A549 (cell line): ENCODE results near the gene LMBR1L. TPM values are rescaled to one million over a fixed set of nuclear protein-coding genes. Genes with fewer than 3 reads are reported as not detected.

Experiments used
- ATAC-seq, 2 experiments: fragments of 200-7000 bp in 1 of 2; fragments of >200 bp in 1 of 2; cut with Nextera tagmentation in 1 of 2; cut with Tn5 transposase in 1 of 2; 3 replicates each; pipeline versions ENCODE4 v1.8.0 to v1.9.1; 2018 to 2020; ENCODE audit warnings: mild to moderate bottlenecking in 1 of 2, moderate library complexity in 1 of 2
- CTCF ChIA-PET: fragments of 300-600 bp; sonication (Branson Sonifier 250); formaldehyde crosslinking; extraction: SDS; loops from one replicate; lab custom pipeline; 2021; ENCODE audit warnings: antibody characterized with exemption, inconsistent platforms; lab: Yijun Ruan, JAX
- POLR2A ChIA-PET: fragments of 350-600 bp; formaldehyde crosslinking; extraction: SDS; loops from one replicate; lab custom pipeline; 2021; ENCODE audit warnings: antibody characterized with exemption, inconsistent platforms; lab: Yijun Ruan, JAX
- DNase-seq, 2 experiments: peaks; one replicate each; pipeline versions ENCODE4 v3.0.0 to v3.0.0-alpha.2; 2011 to 2016; ENCODE audit warnings: low read depth in 1 of 2, low spot score in 1 of 2
- FAIRE-seq: peaks from 2 replicates; lab custom pipeline; 2011; peaks lifted over from hg19 to GRCh38; lab: Jason Lieb, UNC
- H3K27ac ChIP-seq, 2 experiments: fragments of >200 bp; sonication (Bioruptor Twin); formaldehyde crosslinking; 3 replicates each; pipeline ENCODE4 v1.5.1; 2016 to 2017
- H3K4me1 ChIP-seq: fragments of >200 bp; sonication (Bioruptor Twin); formaldehyde crosslinking; 3 replicates; pipeline ENCODE4 v1.6.1; 2016
- H3K4me2 ChIP-seq: fragments of >200 bp; sonication (Bioruptor Twin); formaldehyde crosslinking; 3 replicates; pipeline ENCODE4 v1.6.1; 2016
- H3K4me3 ChIP-seq: fragments of >200 bp; sonication (Bioruptor Twin); formaldehyde crosslinking; 3 replicates; pipeline ENCODE4 v1.5.1; 2016
- H3K9me3 ChIP-seq: fragments of >200 bp; sonication (Bioruptor Twin); formaldehyde crosslinking; 3 replicates; pipeline ENCODE4 v1.6.1; 2016
- ATOH8 ChIP-seq: fragments of 250-450 bp; sonication (Bioruptor Pico); IDR thresholded peaks from 2 replicates; pipeline ENCODE4 v1.5.0; 2020; ENCODE audit warnings: low read depth, mild to moderate bottlenecking, moderate library complexity
- BHLHE40 ChIP-seq: IDR thresholded peaks from 2 replicates; pipeline ENCODE4 v1.6.1; 2012; ENCODE audit warnings: low read depth, low read length, inconsistent platforms
- E2F6 ChIP-seq: IDR thresholded peaks from 2 replicates; pipeline ENCODE4 v1.6.1; 2012; ENCODE audit warnings: low read depth, borderline replicate concordance
- EHF ChIP-seq: fragments of 250-450 bp; sonication (Bioruptor Pico); IDR thresholded peaks from 2 replicates; pipeline ENCODE4 v1.5.0; 2020; ENCODE audit warnings: mild to moderate bottlenecking
- HES2 ChIP-seq: fragments of >200 bp; sonication (Bioruptor Twin); formaldehyde crosslinking; IDR thresholded peaks from 2 replicates; pipeline ENCODE4 v1.6.1; 2016
- JUN ChIP-seq, 2 experiments: fragments of >200 bp; sonication (Bioruptor Twin); formaldehyde crosslinking; IDR thresholded peaks; 2 replicates in 1 of 2; 3 replicates in 1 of 2; pipeline ENCODE4 v1.6.1; 2016 to 2017
- KDM5A ChIP-seq: fragments of 200-600 bp; sonication (generic); IDR thresholded peaks from 2 replicates; pipeline ENCODE4 v1.6.1; 2016; ENCODE audit warnings: antibody characterized with exemption, mild to moderate bottlenecking
- MAX ChIP-seq: IDR thresholded peaks from 2 replicates; pipeline ENCODE4 v1.6.1; 2012
- MYC ChIP-seq: IDR thresholded peaks from 2 replicates; pipeline ENCODE4 v1.6.1; 2012; ENCODE audit warnings: mild to moderate bottlenecking, inconsistent platforms, low read length, improper control_type of control experiment, borderline replicate concordance
- NPAS2 ChIP-seq: fragments of 250-450 bp; sonication (Bioruptor Pico); IDR thresholded peaks from 2 replicates; pipeline ENCODE4 v1.8.0; 2022; ENCODE audit warnings: mild to moderate bottlenecking, moderate library complexity, borderline replicate concordance
- PBX3 ChIP-seq: IDR thresholded peaks from 2 replicates; pipeline ENCODE4 v1.6.1; 2012
- PHF8 ChIP-seq: fragments of 200-600 bp; sonication (generic); IDR thresholded peaks from 2 replicates; pipeline ENCODE4 v1.6.1; 2016; ENCODE audit warnings: low read depth, mild to moderate bottlenecking, antibody characterized with exemption, moderate library complexity, borderline replicate concordance
- RCOR1 ChIP-seq: fragments of 150-350 bp; IDR thresholded peaks from 2 replicates; pipeline ENCODE4 v1.6.1; 2014; ENCODE audit warnings: antibody characterized with exemption, low read length, low read depth
- REST ChIP-seq: fragments of 200-600 bp; sonication (generic); IDR thresholded peaks from 2 replicates; pipeline ENCODE4 v1.6.1; 2016; ENCODE audit warnings: antibody characterized with exemption, mild to moderate bottlenecking, moderate library complexity
- RFX5 ChIP-seq: fragments of 450-650 bp; IDR thresholded peaks from 2 replicates; pipeline ENCODE4 v1.7.1; 2014; ENCODE audit warnings: antibody characterized with exemption, mild to moderate bottlenecking, moderate library complexity
- TP53 ChIP-seq: fragments of 250-450 bp; sonication (Bioruptor Pico); IDR thresholded peaks from 2 replicates; pipeline ENCODE4 v1.5.0; 2021; ENCODE audit warnings: mild to moderate bottlenecking, moderate library complexity
- USF2 ChIP-seq: fragments of 450-650 bp; IDR thresholded peaks from 2 replicates; pipeline ENCODE4 v1.6.1; 2014; ENCODE audit warnings: antibody characterized with exemption
- ZFP36 ChIP-seq: fragments of 450-650 bp; IDR thresholded peaks from 2 replicates; pipeline ENCODE4 v1.6.1; 2014; ENCODE audit warnings: borderline replicate concordance; ENCODE audit not compliant: partially characterized antibody
- WGBS: methylation state at CpG from one replicate; pipeline ENCODE4 v1.1.6; 2017; ENCODE audit errors: missing lambda C conversion rate; 5-methylcytosine and 5-hydroxymethylcytosine counted together
- polyA plus RNA-seq, 4 experiments: library from polyadenylated mRNA; depleted of rRNA in 3 of 4; stranded (reverse); fragments of >200 nt; fragmentation: RNase III in 1 of 4; extraction: RNeasy Plus Mini Kit Qiagen cat#74134 plus additional on column Dnase treatment in 1 of 4; gene quantifications; 2 replicates in 3 of 4; 3 replicates in 1 of 4; pipeline ENCODE4 v1.2.3, GENCODE V29; 2011 to 2017

The LMBR1L gene
- polyA plus RNA-seq, 2 of the 4 experiments (the other 2 are of a cell fraction): 16.7 to 25.1 TPM

- FAIRE-seq: no peak
- peak; percentile 97 to 98 for DNase-seq
- 2% methylated on average over 56 of the region's 60 CpGs for WGBS
- H3K4me3 ChIP-seq: peak within 1 kb of the TSS; percentile 55
- H3K27ac ChIP-seq: peak within 1 kb of the TSS; percentile 62 to 85
- ATAC-seq: peak; percentile 97 to 99
- H3K9me3 ChIP-seq: no peaks in the 10 kb centered on the region
- CTCF ChIA-PET: interaction anchor here (0.5 to 12.6 kb wide), 14 partner anchors 9 to 61 kb away, joined by 3 to 172 read pairs (median 4); partner anchors contain the start of genes DHH and KMT2D
- peak within 1 kb of the TSS; percentile 85 for H3K4me2 ChIP-seq
- POLR2A ChIA-PET: interaction anchor here (0.7 to 1.4 kb wide), 8 partner anchors 10 to 196 kb away, joined by 3 to 27 read pairs (median 4); partner anchors contain the start of genes KMT2D, TUBA1A and TUBA1B
- TF ChIP-seq MYC (peak; percentile 47; the same call in 1 of the 2 replicates), BHLHE40 (peak; percentile 5; the same call in 1 of the 2 replicates), RCOR1 (no peak), HES2 (no peak), USF2 (peak; percentile 97), EHF (CRISPR knock-in tag) (no peak), MAX (peak; percentile 83), E2F6 (peak; percentile 84), PBX3 (no peak), KDM5A (peak; percentile 45; the same call in 1 of the 2 replicates), JUN (IDR thresholded peaks at IDR 0.05) (0 out of 5 replicates have a peak, but pooled peaks of 1 of the 2 experiments have one; percentile 23), TP53 (CRISPR knock-in tag) (no peak), PHF8 (peak; percentile 58; the same call in 1 of the 2 replicates), ZFP36 (no peak), REST (no peak), NPAS2 (CRISPR knock-in tag) (no peak), ATOH8 (CRISPR knock-in tag) (no peak), RFX5 (peak; percentile 38; the same call in 1 of the 2 replicates)
- H3K4me1 ChIP-seq: peaks cover 7% of the 10 kb centered on the region; the same call in 2 of the 3 replicates
Measured at GRCh38 chr12:49069507-49070346, 40.9 kb downstream of the LMBR1L start, which contains the start of gene RHEBL1. RHEBL1 (minus strand) TSS chr12:49069979; CDS start chr12:49069785, 194 bp downstream.
